Thyroid gland (tissue), 4 donors: ENCODE data around the gene NACA2.

Source experiments
- CTCF ChIP-seq, 6 experiments: fragments of 200-600 bp in 3 of 6; fragments of 450-650 bp in 3 of 6; sonication (generic) in 3 of 6; IDR thresholded peaks; one replicate each; pipeline ENCODE4 v1.5.1; 2016 to 2019; ENCODE audit warnings: antibody characterized with exemption in 6 of 6, mild to moderate bottlenecking in 2 of 6, inconsistent platforms in 1 of 6, moderate library complexity in 1 of 6
- POLR2A ChIP-seq, 2 donors: fragments of 450-650 bp; IDR thresholded peaks; one replicate each; pipeline ENCODE4 v1.6.1; 2017; ENCODE audit warnings: antibody characterized with exemption in 2 of 2, mild to moderate bottlenecking in 2 of 2, moderate library complexity in 1 of 2

- TF ChIP-seq CTCF (IDR thresholded peaks at IDR 0.05) (no peak), POLR2A (IDR thresholded peaks at IDR 0.05) (no peak)
Observed at GRCh38 chr17:61632826-61633225, 41.8 kb upstream of the NACA2 start.
